Fibroblast of skin of abdomen (primary cell): ENCODE results near the gene DPH2. TPM values are rescaled to one million over a fixed set of nuclear protein-coding genes. Genes with fewer than 3 reads are reported as not detected.

Source experiments
- DNase-seq: peaks from one replicate; pipeline ENCODE4 v3.0.0-alpha.2; 2013
- polyA plus RNA-seq, 2 experiments: library from polyadenylated mRNA; unstranded; fragments of 120-200 nt; gene quantifications; one replicate each; pipeline ENCODE4 v1.2.1, GENCODE V29; 2013; ENCODE audit not compliant: insufficient read length in 2 of 2

DPH2 gene, protein sequence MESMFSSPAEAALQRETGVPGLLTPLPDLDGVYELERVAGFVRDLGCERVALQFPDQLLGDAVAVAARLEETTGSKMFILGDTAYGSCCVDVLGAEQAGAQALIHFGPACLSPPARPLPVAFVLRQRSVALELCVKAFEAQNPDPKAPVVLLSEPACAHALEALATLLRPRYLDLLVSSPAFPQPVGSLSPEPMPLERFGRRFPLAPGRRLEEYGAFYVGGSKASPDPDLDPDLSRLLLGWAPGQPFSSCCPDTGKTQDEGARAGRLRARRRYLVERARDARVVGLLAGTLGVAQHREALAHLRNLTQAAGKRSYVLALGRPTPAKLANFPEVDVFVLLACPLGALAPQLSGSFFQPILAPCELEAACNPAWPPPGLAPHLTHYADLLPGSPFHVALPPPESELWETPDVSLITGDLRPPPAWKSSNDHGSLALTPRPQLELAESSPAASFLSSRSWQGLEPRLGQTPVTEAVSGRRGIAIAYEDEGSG
- polyA plus RNA-seq (2013, experiment 1 of 2; ENCODE audit: insufficient read length) = 17.7 TPM
- polyA plus RNA-seq (2013, experiment 2 of 2; ENCODE audit: insufficient read length) = 16.9 TPM

- DNase-seq = peak; percentile 97
Measured at GRCh38 chr1:43969746-43970466, at the start of gene DPH2. DPH2 (plus strand) TSS chr1:43970010; CDS start chr1:43970176, 166 bp downstream.

- no peak for DNase-seq
Measured at GRCh38 chr1:43921022-43921421, 48.8 kb upstream of the DPH2 start.

GRCh38 chr1:43924516-43924915, 45.3 kb upstream of the DPH2 start:
- DNase-seq = peak; percentile 51

DNA sequence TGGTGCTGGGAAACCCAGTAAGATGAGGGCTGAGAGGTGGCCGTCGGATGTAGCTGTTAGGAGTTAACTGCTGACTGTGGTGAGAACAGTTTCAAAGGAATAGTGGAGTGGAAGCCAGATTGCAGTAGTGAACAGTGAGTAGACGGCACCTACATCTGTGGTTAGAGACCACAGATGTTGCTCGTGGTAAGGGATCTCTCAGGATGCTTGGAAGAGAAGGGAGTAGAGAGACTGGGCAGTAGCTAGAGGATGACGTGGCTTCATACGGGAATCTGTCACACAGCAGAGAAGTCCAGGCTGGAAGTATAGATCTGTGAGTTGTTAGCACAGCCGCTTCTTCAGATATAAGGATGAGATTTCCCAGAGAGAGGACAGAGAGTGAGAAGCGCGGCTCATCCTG, 44.0 kb upstream of the DPH2 start:
- DNase-seq = peak; percentile 60

DNA sequence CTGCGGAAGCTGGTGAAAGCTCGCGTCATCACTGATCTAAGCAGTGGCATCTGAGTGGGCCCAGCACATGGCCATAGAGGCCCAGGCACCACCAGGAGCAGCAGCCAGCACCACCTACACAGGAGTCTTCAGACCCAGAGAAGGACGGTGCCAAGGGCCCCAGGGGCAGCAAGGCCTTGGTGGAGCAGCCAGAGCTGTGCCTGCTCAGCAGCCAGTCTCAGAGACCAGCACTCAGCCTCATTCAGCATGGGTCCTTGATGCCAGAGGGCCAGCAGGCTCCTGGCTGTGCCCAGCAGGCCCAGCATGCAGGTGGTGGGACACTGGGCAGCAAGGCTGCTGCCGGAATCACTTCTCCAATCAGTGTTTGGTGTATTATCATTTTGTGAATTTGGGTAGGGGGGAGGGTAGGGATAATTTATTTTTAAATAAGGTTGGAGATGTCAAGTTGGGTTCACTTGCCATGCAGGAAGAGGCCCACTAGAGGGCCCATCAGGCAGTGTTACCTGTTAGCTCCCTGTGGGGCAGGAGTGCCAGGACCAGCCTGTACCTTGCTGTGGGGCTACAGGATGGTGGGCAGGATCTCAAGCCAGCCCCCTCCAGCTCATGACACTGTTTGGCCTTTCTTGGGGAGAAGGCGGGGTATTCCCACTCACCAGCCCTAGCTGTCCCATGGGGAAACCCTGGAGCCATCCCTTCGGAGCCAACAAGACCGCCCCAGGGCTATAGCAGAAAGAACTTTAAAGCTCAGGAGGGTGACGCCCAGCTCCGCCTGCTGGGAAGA, 39.5 kb upstream of the DPH2 start:
- DNase-seq = no peak

DNA sequence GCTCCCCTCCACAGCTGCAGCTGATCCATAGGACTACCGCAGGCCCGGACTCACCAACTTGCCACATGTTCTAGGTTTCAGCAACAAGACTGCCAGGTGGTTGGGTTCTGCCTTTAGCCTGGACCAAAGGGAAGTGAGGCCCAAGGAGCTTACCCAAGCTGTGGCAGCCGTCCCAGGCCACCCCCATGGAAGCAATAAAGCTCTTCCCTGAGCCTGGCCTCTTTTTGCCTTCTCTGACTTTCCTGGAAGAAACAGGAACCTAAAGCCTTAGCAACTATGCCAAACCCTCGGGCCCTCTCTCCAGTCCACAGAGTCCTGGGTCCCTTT, 38.9 kb upstream of the DPH2 start:
- no peak for DNase-seq

DNA sequence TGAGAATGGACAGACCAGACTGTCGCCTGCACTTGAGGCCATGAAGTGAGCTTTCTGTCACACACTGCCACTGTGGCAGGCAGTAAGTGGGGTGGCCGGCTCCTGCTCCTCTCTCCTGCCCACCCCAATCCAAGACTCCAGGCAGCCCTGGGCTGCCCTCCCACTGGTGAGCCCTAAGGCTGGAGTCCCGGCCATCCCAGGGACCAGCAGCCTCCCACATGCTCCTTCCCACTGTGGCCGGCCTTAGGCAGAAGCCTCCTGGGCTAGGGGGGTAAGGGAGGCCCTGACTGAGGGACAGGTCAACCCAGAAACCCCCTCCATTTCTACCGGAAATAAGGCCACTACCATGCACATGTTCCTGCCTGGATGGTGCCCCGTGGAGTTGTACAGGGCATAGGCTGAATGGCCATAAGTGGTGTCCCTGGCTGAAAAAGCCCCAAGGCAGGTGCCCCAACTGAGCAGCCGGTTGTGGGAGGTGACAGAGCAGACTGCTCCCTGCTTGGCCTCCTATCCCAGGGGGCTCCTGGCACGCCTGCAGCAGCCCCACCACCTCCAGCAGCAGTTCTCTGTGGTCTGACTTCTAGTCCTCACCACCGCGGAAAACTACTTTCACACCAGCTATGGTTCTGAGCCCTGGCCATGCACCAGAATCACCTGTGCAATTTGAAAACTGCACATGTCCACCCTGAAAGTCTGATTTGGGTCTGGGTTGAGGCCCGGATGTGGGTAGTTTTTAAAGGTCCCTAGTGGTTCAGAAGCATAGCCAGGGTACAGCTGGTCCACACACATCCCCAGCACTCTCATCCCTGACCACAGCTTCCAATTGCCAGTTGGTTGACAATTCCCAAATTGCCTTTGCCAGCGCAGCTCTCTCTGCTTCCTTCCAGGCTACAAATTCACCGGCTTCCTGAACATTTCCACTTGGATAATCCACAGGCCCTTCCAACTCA, 37.8 kb upstream of the DPH2 start:
- no peak for DNase-seq

DNA sequence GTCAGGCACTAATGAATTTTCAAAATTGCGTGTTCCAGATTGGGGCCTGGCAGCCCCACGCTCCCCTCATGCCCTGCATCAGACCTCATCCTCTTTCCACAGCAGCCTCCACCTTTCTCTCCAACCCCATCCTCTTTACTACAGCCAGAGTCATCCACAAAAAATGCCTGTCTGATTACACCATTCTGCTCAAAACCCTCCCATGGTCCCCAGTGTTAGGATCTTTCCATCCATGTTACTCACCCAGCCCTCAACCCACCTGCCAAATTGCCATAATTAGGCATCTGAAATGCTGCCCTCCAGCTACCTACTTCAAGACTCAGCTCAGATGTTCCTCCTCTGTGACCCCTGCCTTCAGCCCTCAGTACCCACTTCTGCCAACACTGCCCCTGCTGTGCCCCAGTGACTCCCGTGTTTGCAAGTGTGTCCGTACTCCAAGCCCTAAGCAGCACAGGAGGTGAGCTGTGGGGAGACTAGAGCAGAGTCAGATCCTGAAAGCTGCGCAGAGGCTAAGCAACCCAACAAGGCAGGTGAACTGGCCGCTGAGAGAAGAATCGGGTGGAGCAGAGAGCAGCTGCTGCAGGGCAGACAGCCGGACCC, 36.9 kb upstream of the DPH2 start:
- DNase-seq = peak; percentile 67

DNA sequence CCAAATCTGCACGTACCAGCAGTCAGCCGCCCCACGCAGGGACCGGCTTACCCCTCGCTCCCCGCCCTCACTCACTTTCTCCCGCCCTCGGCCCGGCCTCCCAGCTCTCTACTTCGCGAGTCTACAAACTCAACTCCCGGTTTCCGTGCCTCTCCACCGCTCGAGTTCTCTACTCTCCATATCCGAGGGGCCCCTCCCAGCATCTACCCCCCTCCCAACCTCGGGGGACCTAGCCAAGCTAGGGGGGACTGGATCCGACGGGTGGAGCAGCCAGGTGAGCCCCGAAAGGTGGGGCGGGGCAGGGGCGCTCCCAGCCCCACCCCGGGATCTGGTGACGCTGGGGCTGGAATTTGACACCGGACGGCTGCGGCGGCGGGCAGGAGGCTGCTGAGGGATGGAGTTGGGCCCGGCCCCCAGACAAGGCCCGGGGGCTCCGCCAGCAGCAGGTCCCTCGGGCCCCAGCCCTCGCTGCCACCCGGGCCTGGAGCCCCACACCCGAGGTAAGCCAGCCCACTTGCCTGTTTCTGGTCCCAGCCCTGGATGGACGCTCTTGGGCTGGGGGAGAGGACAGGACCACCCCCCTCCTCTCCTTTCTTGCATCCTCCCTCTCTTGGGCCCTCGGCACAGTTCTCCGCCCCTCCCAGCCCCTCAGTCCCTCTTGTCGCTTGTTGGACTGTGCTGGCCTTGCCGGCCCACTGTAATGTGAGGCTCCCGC, 36.3 kb upstream of the DPH2 start, which contains the start of gene ARTN:
Gene ARTN (plus strand): TSS at position 416 of the 715 bp plus-strand sequence. CDS start 1,856 bp downstream, outside the sequence.
- DNase-seq = no peak

- peak; percentile 59 for DNase-seq
Measured at GRCh38 chr1:43934101-43934985, 35.5 kb upstream of the DPH2 start.

DNA sequence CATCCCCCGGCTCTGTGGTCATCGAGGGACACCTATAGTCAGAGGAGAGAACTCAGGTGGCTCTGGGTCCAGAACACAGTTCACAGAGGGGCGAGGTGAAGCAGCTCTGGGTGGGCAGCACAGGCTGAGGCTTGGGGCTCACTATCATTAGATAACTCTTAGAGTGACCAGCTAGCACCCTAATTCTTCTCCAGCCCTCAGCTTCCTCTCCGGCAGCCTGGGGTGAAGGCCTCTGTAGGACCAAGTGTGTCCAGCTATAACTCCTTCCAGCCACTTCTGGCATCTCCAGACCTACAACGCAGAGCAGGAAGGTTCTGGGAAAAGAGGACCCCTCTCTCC, 34.9 kb upstream of the DPH2 start:
- DNase-seq = no peak

DNA sequence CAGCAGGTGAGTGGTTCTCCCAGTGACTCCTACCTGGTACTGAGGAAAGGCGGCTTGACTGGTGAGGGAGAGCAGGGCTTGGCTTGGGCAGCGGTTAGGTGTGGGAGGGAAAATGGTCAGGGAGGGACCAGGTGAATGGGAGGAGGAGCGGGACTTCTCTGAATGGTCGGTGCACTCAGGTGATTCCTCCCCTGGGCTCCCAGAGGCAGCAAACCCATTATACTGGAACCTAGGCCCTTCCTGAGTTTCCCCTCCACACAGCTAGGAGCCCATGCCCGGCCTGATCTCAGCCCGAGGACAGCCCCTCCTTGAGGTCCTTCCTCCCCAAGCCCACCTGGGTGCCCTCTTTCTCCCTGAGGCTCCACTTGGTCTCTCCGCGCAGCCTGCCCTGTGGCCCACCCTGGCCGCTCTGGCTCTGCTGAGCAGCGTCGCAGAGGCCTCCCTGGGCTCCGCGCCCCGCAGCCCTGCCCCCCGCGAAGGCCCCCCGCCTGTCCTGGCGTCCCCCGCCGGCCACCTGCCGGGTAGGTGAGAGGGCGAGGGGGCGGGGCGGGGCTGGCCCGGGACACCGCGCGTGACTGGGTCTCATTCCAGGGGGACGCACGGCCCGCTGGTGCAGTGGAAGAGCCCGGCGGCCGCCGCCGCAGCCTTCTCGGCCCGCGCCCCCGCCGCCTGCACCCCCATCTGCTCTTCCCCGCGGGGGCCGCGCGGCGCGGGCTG, 33.9 kb upstream of the DPH2 start:
- no peak for DNase-seq

GRCh38 chr1:43936431-43937151, 33.2 kb upstream of the DPH2 start:
- DNase-seq = no peak

- DNase-seq = no peak
Measured at GRCh38 chr1:43937179-43937865, 32.5 kb upstream of the DPH2 start.

DNA sequence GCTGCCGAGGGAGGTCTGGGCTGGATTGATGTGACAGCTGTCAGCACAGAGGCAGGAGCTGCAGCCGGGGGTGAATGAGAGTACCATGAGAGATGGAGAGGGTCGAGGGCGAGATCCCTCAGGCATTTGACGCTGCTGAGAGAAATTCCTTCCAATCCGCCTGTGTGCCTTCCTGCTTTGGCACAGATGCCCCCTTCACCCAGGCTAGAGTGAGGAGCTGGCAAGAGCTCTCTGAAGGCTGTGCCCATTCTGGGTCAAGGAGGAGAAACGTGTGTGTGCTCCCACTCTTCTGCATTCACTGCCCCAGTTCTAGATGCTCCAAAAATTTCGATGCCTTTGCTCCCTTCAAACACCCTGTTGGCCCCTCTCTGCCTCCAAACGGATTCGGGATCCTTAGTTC, 31.4 kb upstream of the DPH2 start:
- no peak for DNase-seq

DNA sequence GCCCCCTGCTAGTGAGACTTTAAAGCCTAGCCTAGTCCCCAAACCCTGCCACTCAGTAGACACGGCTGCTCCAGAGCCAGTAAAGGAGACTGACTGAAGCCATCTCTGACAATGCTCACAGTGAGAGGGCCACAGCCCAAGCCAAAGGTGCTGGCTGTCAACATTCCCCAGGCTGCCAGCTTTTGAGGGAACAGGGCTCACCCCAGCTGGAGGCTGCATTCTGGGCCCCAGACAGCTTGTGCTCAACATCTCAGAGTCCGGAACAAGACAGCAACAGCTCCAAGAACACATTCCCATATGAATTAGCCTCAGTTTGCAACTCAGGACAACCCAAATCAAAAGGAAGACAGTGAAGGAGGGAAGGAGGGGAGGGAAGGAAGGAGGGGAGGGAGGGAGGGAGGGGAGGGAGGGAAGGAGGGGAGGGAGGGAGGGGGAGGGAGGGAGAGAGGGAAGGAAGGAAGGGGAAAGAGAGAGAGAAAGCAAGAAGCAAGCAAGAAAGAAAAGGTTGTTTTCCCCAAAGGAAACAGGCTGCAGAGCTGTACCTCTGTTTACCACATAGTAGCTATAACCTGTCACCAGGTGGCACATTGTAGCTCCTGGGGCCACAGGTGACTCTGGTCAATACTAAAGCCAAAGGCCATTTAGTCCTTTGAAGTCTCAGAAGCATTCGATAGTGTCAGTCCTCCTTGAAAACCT, 30.8 kb upstream of the DPH2 start:
- no peak for DNase-seq

DNA sequence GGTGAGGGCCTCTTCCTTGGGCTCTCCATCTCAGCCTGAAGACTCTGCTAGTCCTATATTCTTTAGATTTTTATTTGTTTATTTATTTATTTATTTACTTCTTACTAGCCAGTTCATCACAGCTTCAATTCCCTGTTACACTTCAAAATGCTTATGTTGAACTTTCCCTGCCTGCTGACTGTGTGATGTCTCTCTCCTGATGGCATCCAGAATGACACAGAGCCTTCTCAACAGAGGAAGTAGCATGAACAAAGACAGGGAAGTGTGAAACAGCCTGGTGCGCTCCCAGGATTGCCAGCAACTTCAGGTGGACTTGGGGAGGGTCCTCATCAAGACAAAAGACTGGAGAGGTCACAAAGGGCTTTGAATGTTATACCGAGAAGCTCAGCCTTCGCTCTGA, 27.4 kb upstream of the DPH2 start:
- no peak for DNase-seq
